Esophagus muscularis mucosa (tissue), 3 donors: ENCODE measurements around the gene DNAJC11.

ENCODE experiments used
- CTCF ChIP-seq, 3 experiments: fragments of 200-600 bp in 2 of 3; fragments of 450-650 bp in 1 of 3; sonication (generic) in 2 of 3; IDR thresholded peaks; one replicate each; pipeline ENCODE4 v1.5.1; 2017 to 2019; ENCODE audit warnings: antibody characterized with exemption in 3 of 3, mild to moderate bottlenecking in 2 of 3, moderate library complexity in 1 of 3
- POLR2A ChIP-seq: fragments of 450-650 bp; IDR thresholded peaks from one replicate; pipeline ENCODE4 v1.6.1; 2017; ENCODE audit warnings: antibody characterized with exemption, moderate library complexity, mild to moderate bottlenecking, low read depth
- POLR2AphosphoS5 ChIP-seq, 2 donors: sonication (generic); formaldehyde crosslinking; IDR thresholded peaks; one replicate each; pipeline ENCODE4 v1.6.1; 2017; ENCODE audit warnings: antibody characterized with exemption in 2 of 2

- no peak for TF ChIP-seq CTCF (IDR thresholded peaks at IDR 0.05)
- no peak for TF ChIP-seq POLR2AphosphoS5 (IDR thresholded peaks at IDR 0.05)
- TF ChIP-seq POLR2A = no peak
Measured at GRCh38 chr1:6731905-6732304, 30.3 kb upstream of the DNAJC11 start.
